SJCRH30 (cell line): ENCODE results near the gene BAG3. TPM values are rescaled to one million over a fixed set of nuclear protein-coding genes. Genes with fewer than 3 reads are reported as not detected.
"Not testable (repeated sequence)": the region's sequence is repeated elsewhere in the genome, so short reads cannot be mapped to it uniquely, and the experiment has no call there.

Experiments
- DNase-seq, 2 experiments: peaks; one replicate each; pipeline ENCODE4 v3.0.0-alpha.2; 2015 to 2020
- H3K27ac ChIP-seq: fragments of 250-450 bp; sonication (Bioruptor Pico); 2 replicates; pipeline ENCODE4 v1.5.1; 2020; ENCODE audit warnings: mild to moderate bottlenecking, moderate library complexity
- H3K27me3 ChIP-seq: fragments of 250-450 bp; sonication (Bioruptor Pico); 2 replicates; pipeline ENCODE4 v1.5.1; 2020; ENCODE audit warnings: mild to moderate bottlenecking, moderate library complexity
- H3K36me3 ChIP-seq: fragments of 250-450 bp; sonication (Bioruptor Pico); 2 replicates; pipeline ENCODE4 v1.5.1; 2020; ENCODE audit warnings: mild to moderate bottlenecking, moderate library complexity
- H3K4me1 ChIP-seq: fragments of 250-450 bp; sonication (Bioruptor Pico); 2 replicates; pipeline ENCODE4 v1.5.1; 2020; ENCODE audit warnings: mild to moderate bottlenecking, moderate library complexity
- H3K4me3 ChIP-seq: fragments of 250-450 bp; sonication (Bioruptor Pico); 2 replicates; pipeline ENCODE4 v1.5.1; 2020; ENCODE audit warnings: mild to moderate bottlenecking, moderate library complexity
- H3K9me3 ChIP-seq: fragments of 250-450 bp; sonication (Bioruptor Pico); replicated peaks from 2 replicates; pipeline ENCODE4 v1.5.1; 2020; ENCODE audit warnings: mild to moderate bottlenecking, moderate library complexity
- total RNA-seq: library from RNA; depleted of rRNA; stranded (reverse); fragments of >200 nt; shearing (Covaris generic); gene quantifications from 2 replicates; pipeline ENCODE4 v1.2.3, GENCODE V29; 2014

BAG3 gene
- total RNA-seq, 1 experiment from 2014 or later = 12.5 TPM

DNA sequence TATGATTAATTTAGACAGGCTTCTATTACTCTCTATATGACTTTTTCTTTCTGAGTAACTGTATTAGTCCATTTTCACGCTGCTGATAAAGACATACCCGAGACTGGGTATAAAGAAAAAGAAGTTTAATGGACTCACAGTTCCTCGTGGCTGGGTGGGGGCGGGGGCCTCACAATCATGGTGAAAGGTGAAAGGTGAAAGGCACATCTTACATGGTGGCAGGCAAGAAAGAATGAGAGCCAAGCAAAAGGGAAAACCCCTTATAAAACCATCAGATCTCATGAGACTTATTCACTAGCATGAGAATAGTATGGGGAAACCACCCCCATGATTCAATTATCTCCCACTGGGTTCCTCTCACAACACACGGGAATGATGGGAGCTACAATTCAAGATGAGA, 56.2 kb downstream of the BAG3 start:
- H3K4me3 ChIP-seq, H3K36me3 ChIP-seq, H3K27me3 ChIP-seq, H3K9me3 ChIP-seq, H3K27ac ChIP-seq, DNase-seq, H3K4me1 ChIP-seq: not testable (repeated sequence)

- H3K4me3 ChIP-seq, H3K27ac ChIP-seq, H3K9me3 ChIP-seq, DNase-seq, H3K4me1 ChIP-seq, H3K36me3 ChIP-seq, H3K27me3 ChIP-seq: not testable (repeated sequence)
Measured at GRCh38 chr10:119710935-119711334, 59.8 kb downstream of the BAG3 start.

DNA sequence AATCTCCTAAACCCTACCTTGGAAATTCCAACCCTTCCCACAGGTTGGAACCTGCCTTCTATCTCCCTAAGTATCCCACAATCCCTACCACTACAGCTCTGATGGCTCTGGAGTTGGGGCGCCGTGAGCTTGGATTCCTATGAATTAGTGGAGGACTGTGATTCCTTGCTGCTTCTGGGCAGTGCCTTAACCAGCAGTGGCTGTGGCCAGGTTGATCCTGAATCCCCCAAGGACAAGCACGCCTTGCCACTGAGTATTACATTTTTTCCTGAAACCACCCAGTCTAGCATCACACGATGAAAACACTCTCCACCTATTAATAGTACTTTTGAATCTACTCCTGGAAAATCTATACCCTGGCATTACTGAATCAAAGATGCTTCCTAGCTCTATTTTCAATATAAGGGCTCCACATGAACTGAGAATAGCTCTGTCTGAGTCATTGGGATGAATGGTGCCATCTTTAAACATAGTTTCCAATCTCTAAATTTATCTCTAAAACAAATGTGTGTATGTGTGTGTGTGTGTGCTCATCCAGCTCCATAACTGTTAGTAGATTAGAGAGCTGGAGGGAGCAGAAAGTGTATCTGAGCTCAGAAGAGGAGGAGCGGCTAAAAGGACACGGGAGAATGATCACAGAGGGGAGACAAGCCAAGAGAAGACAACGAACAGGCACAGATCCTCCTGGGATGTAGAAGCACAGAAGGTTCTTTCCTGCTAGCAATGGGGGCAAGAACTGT, 62.7 kb downstream of the BAG3 start:
- H3K9me3 ChIP-seq = no peaks in the 10 kb centered on the region
- no peaks in the 10 kb centered on the region for H3K27me3 ChIP-seq
- H3K27ac ChIP-seq = no peak overlapping the region
- H3K4me1 ChIP-seq = no peaks in the 10 kb centered on the region
- no peaks in the 10 kb centered on the region for H3K36me3 ChIP-seq
- no peak for DNase-seq
- H3K4me3 ChIP-seq = no peak overlapping the region

DNA sequence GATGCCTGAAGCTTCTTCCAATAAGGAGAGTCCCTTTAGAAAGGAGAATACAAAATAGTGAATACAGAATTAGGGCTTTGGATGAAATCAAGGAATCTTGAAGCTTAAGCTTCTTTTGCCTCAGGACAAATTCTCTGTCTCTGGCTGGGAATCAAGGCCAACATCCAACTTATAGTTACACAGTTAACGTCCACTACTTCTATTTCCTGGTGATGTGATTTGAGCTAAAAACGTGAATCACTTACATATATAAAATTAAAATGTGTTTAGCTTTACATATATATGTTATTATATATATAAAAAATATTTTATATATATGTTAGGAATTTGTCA, 63.3 kb downstream of the BAG3 start:
- no peaks in the 10 kb centered on the region for H3K9me3 ChIP-seq
- DNase-seq = no peak
- no peak overlapping the region for H3K4me3 ChIP-seq
- H3K27ac ChIP-seq = no peak overlapping the region
- no peaks in the 10 kb centered on the region for H3K4me1 ChIP-seq
- no peaks in the 10 kb centered on the region for H3K27me3 ChIP-seq
- no peaks in the 10 kb centered on the region for H3K36me3 ChIP-seq

DNA sequence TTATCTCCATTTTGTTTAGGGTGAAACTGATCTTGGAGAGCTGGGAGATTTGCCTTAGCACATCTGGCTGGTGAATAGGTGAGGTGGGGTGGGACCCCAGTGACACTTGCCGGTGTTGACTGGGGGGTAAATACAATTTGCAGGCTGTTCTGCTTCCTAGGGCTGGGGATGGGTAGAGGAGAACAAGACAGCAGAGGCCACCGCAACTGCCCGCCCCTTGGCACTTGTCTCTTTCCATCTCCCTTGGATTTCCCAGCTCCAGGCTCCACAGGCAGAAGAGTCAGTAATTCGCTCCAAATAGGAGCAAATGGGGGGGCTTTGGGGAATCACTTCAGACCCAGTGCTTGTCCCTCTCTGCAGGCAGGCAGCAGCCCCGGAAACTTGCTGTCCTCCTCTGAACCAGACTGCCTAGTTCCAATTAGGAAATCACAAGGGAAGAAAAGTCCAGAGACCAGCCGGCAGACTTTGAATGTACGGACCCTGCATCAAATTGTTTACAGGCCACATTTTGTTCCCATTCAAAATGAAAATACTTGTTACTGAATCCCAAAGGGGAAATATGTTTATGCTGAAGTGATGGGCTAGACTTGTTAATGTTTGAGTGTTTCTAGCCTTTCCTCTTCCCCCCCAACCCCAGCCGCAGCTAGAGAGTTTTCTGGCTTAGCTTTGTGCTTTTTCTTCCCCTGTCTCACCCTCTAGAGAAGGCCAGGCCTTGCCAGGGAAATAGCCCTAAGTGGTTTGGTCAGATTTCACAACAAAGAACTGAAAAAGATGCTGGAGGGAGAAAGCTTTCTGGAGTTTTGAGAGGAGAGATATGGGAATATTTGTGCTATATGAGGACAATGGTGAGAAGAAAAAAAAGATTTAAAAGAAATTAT, 64.7 kb downstream of the BAG3 start:
- no peak overlapping the region for H3K27ac ChIP-seq
- H3K4me1 ChIP-seq = no peaks in the 10 kb centered on the region
- H3K9me3 ChIP-seq = 0 out of 2 replicates have a peak, but pooled peaks cover 5% of the 10 kb centered on the region
- no peak for DNase-seq
- no peak overlapping the region for H3K4me3 ChIP-seq
- H3K27me3 ChIP-seq = no peaks in the 10 kb centered on the region
- no peaks in the 10 kb centered on the region for H3K36me3 ChIP-seq

DNA sequence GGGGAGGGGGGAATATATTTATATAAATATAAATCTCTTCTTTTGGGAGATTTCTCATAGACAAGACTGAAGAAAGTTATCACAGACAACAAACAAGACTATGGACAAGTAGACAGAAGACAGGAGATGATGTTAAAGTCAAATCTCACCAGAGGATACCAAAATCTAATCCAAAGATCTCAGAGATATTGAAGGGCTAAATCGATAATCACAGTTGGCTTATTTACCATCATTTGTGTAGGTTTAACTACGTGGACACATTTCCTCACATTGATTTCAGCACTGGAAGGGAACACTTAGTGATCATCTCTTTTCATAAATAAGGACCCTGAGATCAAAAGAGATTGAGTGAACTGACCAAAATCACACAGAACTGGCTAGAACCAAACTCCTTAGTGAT, 72.0 kb downstream of the BAG3 start:
- H3K4me1 ChIP-seq = peaks cover 11% of the 10 kb centered on the region; the same call in 1 of the 2 replicates
- 0 out of 2 replicates have a peak, but pooled peaks cover 5% of the 10 kb centered on the region for H3K9me3 ChIP-seq
- no peak overlapping the region for H3K4me3 ChIP-seq
- H3K27me3 ChIP-seq = no peaks in the 10 kb centered on the region
- H3K27ac ChIP-seq = no peak overlapping the region
- no peaks in the 10 kb centered on the region for H3K36me3 ChIP-seq
- DNase-seq = no peak

DNA sequence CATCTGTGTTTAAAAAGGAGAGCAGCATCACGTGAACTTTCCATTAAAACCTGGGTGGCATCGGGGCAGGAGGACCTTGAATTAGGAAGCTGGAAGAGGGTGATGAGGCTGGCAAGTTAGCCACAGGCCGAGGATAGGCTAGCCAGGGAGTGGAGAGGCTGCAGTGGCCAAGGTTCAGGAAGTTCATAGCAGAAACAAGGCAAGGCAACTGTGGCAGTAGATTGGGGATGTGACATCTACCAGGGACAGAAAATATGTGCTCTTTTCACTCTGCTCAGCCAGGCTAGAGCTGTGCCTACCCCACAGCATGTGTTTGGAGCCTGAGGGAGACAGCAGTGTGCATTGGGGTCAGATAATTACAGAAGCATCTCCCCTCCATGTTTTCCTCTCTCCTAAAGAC, 72.4 kb downstream of the BAG3 start:
- no peak overlapping the region; the same call in 1 of the 2 replicates for H3K4me3 ChIP-seq
- H3K36me3 ChIP-seq = no peaks in the 10 kb centered on the region
- H3K27ac ChIP-seq = no peak overlapping the region
- DNase-seq = no peak
- peaks cover 11% of the 10 kb centered on the region; the same call in 1 of the 2 replicates for H3K4me1 ChIP-seq
- no peaks in the 10 kb centered on the region for H3K27me3 ChIP-seq
- 0 out of 2 replicates have a peak, but pooled peaks cover 5% of the 10 kb centered on the region for H3K9me3 ChIP-seq

DNA sequence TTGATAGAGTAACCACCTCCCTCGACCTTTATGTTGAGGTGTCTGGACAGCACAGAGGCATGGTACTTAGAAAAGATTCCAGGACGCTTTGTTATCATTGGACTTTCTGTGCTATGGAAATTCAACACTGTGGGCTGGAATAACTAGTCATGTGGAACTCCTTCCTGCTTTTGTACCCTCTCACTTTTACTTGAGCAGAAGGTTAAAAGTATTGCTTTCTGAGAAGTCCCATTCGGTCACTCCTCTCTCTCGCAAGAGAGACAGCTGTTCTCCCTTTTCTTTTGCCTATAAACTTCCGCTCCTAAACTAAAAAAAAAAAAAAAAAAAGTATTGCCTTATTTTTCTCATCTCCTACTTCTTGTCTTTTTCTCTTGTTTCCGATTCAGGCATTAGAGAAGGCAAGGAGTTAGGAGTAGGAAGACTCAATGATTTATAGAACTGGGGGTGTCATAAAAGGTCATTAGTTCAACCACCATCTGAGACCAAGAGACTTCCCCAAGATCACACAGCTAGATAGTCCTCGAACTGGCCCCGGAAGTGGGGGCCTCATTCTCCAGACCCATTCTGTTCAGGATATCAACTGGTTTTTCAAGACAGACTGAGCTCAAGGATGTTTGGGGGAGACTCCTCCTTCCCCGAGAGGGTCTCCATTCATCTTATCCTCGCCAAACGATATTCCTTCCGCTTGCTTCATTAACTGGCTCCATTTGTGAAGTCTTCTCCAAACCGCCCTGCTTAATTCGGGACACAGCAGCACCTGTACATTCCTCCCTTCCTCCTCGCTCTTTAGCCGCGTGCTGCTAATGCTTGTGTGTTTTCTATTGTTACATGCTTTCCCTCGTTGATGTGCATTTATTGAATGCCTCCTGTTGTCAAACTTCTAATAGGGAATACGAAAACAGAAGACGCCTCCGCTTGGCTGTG, 73.7 kb downstream of the BAG3 start:
- peak overlapping the region; percentile 80 for H3K27ac ChIP-seq
- H3K36me3 ChIP-seq = no peaks in the 10 kb centered on the region
- H3K27me3 ChIP-seq = no peaks in the 10 kb centered on the region
- peak overlapping the region; percentile 92 for H3K4me3 ChIP-seq
- H3K9me3 ChIP-seq = 0 out of 2 replicates have a peak, but pooled peaks cover 5% of the 10 kb centered on the region
- peaks cover 11% of the 10 kb centered on the region; the same call in 1 of the 2 replicates for H3K4me1 ChIP-seq
- peak; percentile 45 to 71 for DNase-seq

DNA sequence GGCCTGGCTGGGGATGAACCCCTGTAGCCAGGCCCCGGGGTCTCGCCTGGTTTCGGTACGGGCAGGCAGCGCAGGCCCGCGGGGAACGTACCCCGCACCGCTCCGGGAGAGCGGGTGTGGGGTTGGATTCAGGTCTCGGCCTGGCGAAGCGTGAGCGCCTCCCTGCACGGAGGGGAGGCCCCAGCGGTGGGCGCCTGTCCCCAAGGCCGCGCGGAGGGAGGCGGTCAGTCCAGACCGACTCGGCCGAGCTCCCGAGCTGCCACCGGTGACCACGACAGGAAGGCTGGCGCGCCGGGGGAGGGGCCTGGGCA, 74.3 kb downstream of the BAG3 start:
- H3K4me1 ChIP-seq = peaks cover 11% of the 10 kb centered on the region; the same call in 1 of the 2 replicates
- 0 out of 2 replicates have a peak, but pooled peaks cover 4% of the 10 kb centered on the region for H3K9me3 ChIP-seq
- no peak for DNase-seq
- H3K36me3 ChIP-seq = no peaks in the 10 kb centered on the region
- H3K27me3 ChIP-seq = no peaks in the 10 kb centered on the region
- H3K4me3 ChIP-seq = peak overlapping the region; percentile 92
- H3K27ac ChIP-seq = peak overlapping the region; percentile 80

GRCh38 chr10:119725828-119726675, 74.9 kb downstream of the BAG3 start, which contains the start of gene INPP5F:
INPP5F (plus strand) TSS chr10:119726050; CDS start chr10:119726263, 213 bp downstream.
- Histone ChIP-seq H3K27me3 (no peaks in the 10 kb centered on the region), H3K4me3 (peak within 1 kb of the TSS; percentile 92)
- peak; percentile 99 to 100 for DNase-seq

GRCh38 chr10:119726676-119727261, 75.6 kb downstream of the BAG3 start:
- Histone ChIP-seq H3K27ac (no peak overlapping the region), H3K4me3 (peak overlapping the region; percentile 92), H3K36me3 (no peaks in the 10 kb centered on the region), H3K9me3 (no peaks in the 10 kb centered on the region), H3K27me3 (no peaks in the 10 kb centered on the region), H3K4me1 (peaks cover 11% of the 10 kb centered on the region; the same call in 1 of the 2 replicates)
- no peak for DNase-seq

More at GRCh38 chr10:119725828-119726675, 74.9 kb downstream of the BAG3 start, which contains the start of gene INPP5F:
- H3K9me3 ChIP-seq = no peaks in the 10 kb centered on the region
- peaks cover 11% of the 10 kb centered on the region; the same call in 1 of the 2 replicates for H3K4me1 ChIP-seq
- H3K36me3 ChIP-seq = no peaks in the 10 kb centered on the region
- H3K27ac ChIP-seq = peak within 1 kb of the TSS; percentile 80
